Measurements from ENCODE around the gene OPA1.

Gene OPA1

GRCh38 chr3:193744822-193745684 lies 152.0 kb downstream of the OPA1 start:
- no peak for DNase-seq

GRCh38 chr3:193746832-193747231 lies 153.8 kb downstream of the OPA1 start:
- DNase-seq: no peak

Data from NCI-H2171 treated with DMSO at 0.1 percent for 48 hours (cell line).